MCF 10A (cell line): ENCODE results near the gene HNRNPL. TPM values are rescaled to one million over a fixed set of nuclear protein-coding genes. Genes with fewer than 3 reads are reported as not detected.

ENCODE experiments used
- BruUV-seq: library from RNA; stranded (reverse); fragments of 400-500 nt; replicated peaks from 2 replicates; lab custom pipeline; 2021; lab: Mats Ljungman, UMichigan
- CTCF ChIA-PET: fragments of 300-600 bp; sonication (Branson Sonifier 250); formaldehyde crosslinking; extraction: SDS; loops from one replicate; lab custom pipeline; 2021; ENCODE audit warnings: antibody characterized with exemption, inconsistent platforms; lab: Yijun Ruan, JAX
- POLR2A ChIA-PET: fragments of 300-600, 350-650 bp; sonication (Branson Sonifier 250); formaldehyde crosslinking; extraction: SDS; loops from one replicate; lab custom pipeline; 2020; ENCODE audit warnings: antibody characterized with exemption, inconsistent platforms; lab: Yijun Ruan, JAX
- DNase-seq: peaks from one replicate; pipeline ENCODE4 v3.0.0-alpha.2; 2018; ENCODE audit not compliant: unreplicated experiment
- H3K27ac Mint-ChIP-seq: one replicate; pipeline ENCODE4 v1.8.0; 2022; ENCODE audit warnings: mild to moderate bottlenecking, low read depth, mixed read lengths; ENCODE audit not compliant: unreplicated experiment
- H3K27me3 Mint-ChIP-seq: one replicate; pipeline ENCODE4 v1.8.0; 2022; ENCODE audit warnings: mixed read lengths; ENCODE audit not compliant: insufficient read depth, unreplicated experiment
- H3K36me3 Mint-ChIP-seq: one replicate; pipeline ENCODE4 v1.8.0; 2022; ENCODE audit warnings: mild to moderate bottlenecking, moderate library complexity, mixed read lengths; ENCODE audit not compliant: insufficient read depth, unreplicated experiment
- H3K4me1 Mint-ChIP-seq: one replicate; pipeline ENCODE4 v1.8.0; 2022; ENCODE audit warnings: mixed read lengths; ENCODE audit not compliant: insufficient read depth, unreplicated experiment
- H3K4me3 Mint-ChIP-seq: one replicate; pipeline ENCODE4 v1.8.0; 2022; ENCODE audit warnings: mild to moderate bottlenecking, moderate library complexity, mixed read lengths; ENCODE audit not compliant: unreplicated experiment
- H3K9me3 Mint-ChIP-seq: one replicate; pipeline ENCODE4 v1.8.0; 2022; ENCODE audit warnings: mixed read lengths; ENCODE audit not compliant: unreplicated experiment
- intact Hi-C: fragments of 100-400 bp; cut with micrococcal nuclease; formaldehyde crosslinking; loops from 2 replicates; pipeline ENCODE4 v1.14.1; 2022
- total RNA-seq: library from RNA; stranded (reverse); gene quantifications from 2 replicates; pipeline ENCODE4 v1.2.3, GENCODE V29; 2022
- TF ChIP-seq, protein P1 (sequence below): fragments of 200-600 bp; IDR thresholded peaks from one replicate; pipeline ENCODE4 v1.8.0; 2022; ENCODE audit warnings: antibody characterized with exemption, mild to moderate bottlenecking; ENCODE audit not compliant: unreplicated experiment

The HNRNPL gene
- total RNA-seq, 1 experiment from 2014 or later = 421 TPM

DNA sequence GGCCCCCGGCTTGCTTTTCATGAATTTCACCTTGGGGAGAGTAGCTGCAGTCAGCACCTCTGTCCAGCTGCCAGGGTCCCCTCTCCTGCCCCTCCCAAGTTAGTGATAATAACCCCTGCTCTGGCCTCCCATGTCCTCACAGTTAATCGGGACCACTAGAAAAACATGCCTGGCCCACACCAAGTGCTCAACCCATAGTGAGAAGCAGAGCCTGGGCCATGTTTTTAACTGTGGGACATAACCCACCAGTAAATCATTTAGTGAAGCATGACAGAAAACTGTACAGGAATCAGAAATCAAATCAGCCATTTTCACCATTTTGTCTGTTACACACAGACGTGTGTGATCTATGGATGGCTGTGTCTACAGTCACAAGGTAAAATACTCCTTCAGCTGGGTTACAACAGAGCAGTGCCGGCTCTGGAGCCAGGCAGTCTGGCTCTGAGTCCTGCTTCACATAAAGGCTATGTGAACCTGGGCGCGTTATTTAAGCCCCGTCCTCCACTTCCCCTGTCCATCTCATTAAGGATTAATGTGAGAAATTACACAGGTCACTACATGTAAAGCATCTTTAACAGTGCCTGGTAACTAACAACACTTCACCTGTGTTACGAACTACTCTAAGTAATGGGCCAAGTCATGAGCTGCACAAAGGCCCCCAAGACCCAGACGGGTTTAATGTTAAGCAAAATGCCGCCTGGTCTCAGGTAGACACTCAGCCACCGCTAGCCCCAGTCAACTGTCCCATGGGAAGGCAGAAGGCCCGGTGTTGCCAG is 10.6 kb downstream of the HNRNPL start:
- peaks cover 91% of the 10 kb centered on the region for H3K36me3 Mint-ChIP-seq
- DNase-seq = no peak
- H3K4me1 Mint-ChIP-seq = peaks cover 25% of the 10 kb centered on the region

DNA sequence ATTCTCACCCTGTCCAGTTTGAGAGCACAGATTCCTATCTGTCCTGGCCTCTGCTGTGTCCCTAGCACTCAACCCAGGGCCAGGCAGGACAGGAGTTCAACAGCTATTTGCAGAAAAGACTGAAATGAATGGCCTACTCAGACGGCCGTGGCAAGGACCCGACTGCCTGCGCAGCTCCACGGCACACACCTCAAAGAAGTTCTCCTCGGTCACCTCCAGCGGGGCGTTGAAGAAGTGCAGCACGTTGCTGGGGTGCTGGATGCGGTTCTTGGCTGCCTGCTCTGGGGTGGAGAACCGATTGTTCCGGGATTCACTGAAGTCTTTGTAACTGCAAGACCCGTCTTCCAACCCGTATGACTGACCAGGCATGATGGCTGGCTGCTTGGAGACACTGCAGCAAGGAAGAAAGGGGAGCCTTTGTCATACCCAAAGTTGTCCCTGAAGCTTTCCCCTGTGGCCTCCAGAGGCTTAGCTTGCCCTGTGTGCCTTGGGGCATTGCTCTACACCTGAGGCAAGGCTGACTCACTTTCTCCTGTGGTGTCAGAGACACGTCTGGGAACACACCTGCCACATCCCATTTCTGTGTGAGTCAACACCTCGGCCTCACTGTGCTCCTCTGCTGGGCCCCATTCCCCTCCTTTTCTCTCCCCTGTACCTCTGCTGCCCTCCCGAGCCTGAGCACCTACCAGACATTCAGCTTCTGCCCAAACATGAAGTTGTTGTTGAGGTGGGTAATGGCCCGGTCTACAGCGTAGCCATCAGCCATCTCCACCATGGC is 11.4 kb downstream of the HNRNPL start:
- Mint-ChIP-seq H3K27me3 (no peaks in the 10 kb centered on the region), H3K27ac (peak overlapping the region; percentile 85), H3K4me3 (peak overlapping the region; percentile 51), H3K4me1 (peaks cover 20% of the 10 kb centered on the region), H3K36me3 (peaks cover 83% of the 10 kb centered on the region), H3K9me3 (no peaks in the 10 kb centered on the region)
- POLR2A ChIA-PET = interaction anchor here (0.6 to 5.8 kb wide), 33 partner anchors 9 to 566 kb away, joined by 3 to 74 read pairs (median 6); partner anchors contain the start of genes ACTN4, EIF3K, FAM98C and HNRNPL
- intact Hi-C loops = loop anchor here (1.0 to 2.0 kb wide), 3 partner anchors 110 to 294 kb away; no protein-coding TSS in a partner anchor
- peak; percentile 92 for DNase-seq
- BruUV-seq = no TSS peak
- TF ChIP-seq, protein P1, sequence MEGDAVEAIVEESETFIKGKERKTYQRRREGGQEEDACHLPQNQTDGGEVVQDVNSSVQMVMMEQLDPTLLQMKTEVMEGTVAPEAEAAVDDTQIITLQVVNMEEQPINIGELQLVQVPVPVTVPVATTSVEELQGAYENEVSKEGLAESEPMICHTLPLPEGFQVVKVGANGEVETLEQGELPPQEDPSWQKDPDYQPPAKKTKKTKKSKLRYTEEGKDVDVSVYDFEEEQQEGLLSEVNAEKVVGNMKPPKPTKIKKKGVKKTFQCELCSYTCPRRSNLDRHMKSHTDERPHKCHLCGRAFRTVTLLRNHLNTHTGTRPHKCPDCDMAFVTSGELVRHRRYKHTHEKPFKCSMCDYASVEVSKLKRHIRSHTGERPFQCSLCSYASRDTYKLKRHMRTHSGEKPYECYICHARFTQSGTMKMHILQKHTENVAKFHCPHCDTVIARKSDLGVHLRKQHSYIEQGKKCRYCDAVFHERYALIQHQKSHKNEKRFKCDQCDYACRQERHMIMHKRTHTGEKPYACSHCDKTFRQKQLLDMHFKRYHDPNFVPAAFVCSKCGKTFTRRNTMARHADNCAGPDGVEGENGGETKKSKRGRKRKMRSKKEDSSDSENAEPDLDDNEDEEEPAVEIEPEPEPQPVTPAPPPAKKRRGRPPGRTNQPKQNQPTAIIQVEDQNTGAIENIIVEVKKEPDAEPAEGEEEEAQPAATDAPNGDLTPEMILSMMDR = peak; percentile 37
- CTCF ChIA-PET = interaction anchor here (0.6 to 2.6 kb wide), 11 partner anchors 10 to 294 kb away, joined by 3 to 15 read pairs (median 4); no protein-coding TSS in a partner anchor

More for the DNA sequence above, 10.6 kb downstream of the HNRNPL start:
- intact Hi-C loops = loop anchor here (1.0 to 2.0 kb wide), 3 partner anchors 110 to 295 kb away; no protein-coding TSS in a partner anchor
- BruUV-seq = no TSS peak
- H3K27me3 Mint-ChIP-seq = no peaks in the 10 kb centered on the region
- H3K27ac Mint-ChIP-seq = peak overlapping the region; percentile 85
- ChIA-PET CTCF (interaction anchor here (0.5 to 2.6 kb wide), 9 partner anchors 10 to 260 kb away, joined by 3 to 15 read pairs (median 3); partner anchors contain the start of gene NFKBIB), POLR2A (interaction anchor here (0.9 to 5.8 kb wide), 24 partner anchors 8 to 221 kb away, joined by 3 to 74 read pairs (median 8); partner anchors contain the start of genes ACTN4, ECH1, EIF3K and HNRNPL)
- H3K4me3 Mint-ChIP-seq = peak overlapping the region; percentile 51
- H3K9me3 Mint-ChIP-seq = no peaks in the 10 kb centered on the region
- TF ChIP-seq, protein P1 = no peak

DNA sequence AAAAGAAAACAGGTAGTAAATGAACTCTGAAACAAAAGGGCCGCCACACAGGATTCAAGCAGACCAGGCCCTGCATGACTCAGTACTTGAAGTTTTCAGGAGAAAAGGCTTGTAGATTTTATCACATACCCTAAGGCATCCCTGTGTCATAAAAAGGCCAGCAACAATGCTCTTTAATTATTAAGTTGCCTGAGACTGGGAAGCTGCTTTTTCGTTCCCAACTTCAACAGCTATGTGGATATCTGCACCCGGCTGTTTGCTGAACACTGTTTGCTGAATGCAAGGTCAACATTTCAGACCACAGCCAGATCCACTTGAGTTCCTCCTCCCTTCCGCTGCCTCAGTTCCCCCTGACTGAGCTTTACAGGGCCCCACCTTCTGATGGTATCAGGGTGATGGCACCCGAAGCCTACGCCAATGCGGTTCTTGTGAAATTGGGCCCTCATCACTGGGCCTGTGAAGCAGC is 12.1 kb downstream of the HNRNPL start:
- intact Hi-C loops = loop anchor here (1.0 to 2.0 kb wide), 3 partner anchors 109 to 293 kb away; no protein-coding TSS in a partner anchor
- no peaks in the 10 kb centered on the region for H3K27me3 Mint-ChIP-seq
- TF ChIP-seq, protein P1 = no peak
- DNase-seq = no peak
- peaks cover 76% of the 10 kb centered on the region for H3K36me3 Mint-ChIP-seq
- H3K4me1 Mint-ChIP-seq = peaks cover 20% of the 10 kb centered on the region
- ChIA-PET CTCF (interaction anchor here (0.6 to 1.2 kb wide), 8 partner anchors 16 to 293 kb away, joined by 3 to 6 read pairs (median 4); no protein-coding TSS in a partner anchor), POLR2A (interaction anchor here (0.6 to 5.8 kb wide), 32 partner anchors 8 to 567 kb away, joined by 3 to 74 read pairs (median 5); partner anchors contain the start of genes ACTN4, EIF3K, FAM98C and HNRNPL)
- no peaks in the 10 kb centered on the region for H3K9me3 Mint-ChIP-seq
- peak overlapping the region; percentile 51 for H3K4me3 Mint-ChIP-seq
- H3K27ac Mint-ChIP-seq = no peak overlapping the region
- no TSS peak for BruUV-seq
